Fibroblast of skin of right biceps (primary cell): ENCODE measurements around the gene APBB2.

Experiments
- DNase-seq: peaks from one replicate; pipeline ENCODE4 v3.0.0-alpha.2; 2013

Gene APBB2

GRCh38 chr4:41214136-41214824 lies at the start of gene APBB2:
TSS of gene APBB2 (minus strand) at chr4:41214542. CDS start at chr4:41033254, 181,288 bp downstream.
- peak; percentile 98 for DNase-seq

GRCh38 chr4:41262198-41262597 lies 47.9 kb upstream of the APBB2 start:
- DNase-seq, result no peak

- no peak for DNase-seq
Measured at GRCh38 chr4:41260116-41260733, 45.9 kb upstream of the APBB2 start.

GRCh38 chr4:41258783-41259182 lies 44.4 kb upstream of the APBB2 start:
- peak; percentile 77 for DNase-seq

GRCh38 chr4:41257906-41258305 lies 43.6 kb upstream of the APBB2 start:
- no peak for DNase-seq

- DNase-seq, result peak; percentile 68
Measured at GRCh38 chr4:41257257-41257901, 43.0 kb upstream of the APBB2 start.

- peak; percentile 95 for DNase-seq
Measured at GRCh38 chr4:41256740-41257256, 42.5 kb upstream of the APBB2 start, which contains the start of gene UCHL1. TSS of gene UCHL1 (plus strand) at chr4:41256928. CDS start at chr4:41256977, 49 bp downstream.

- peak; percentile 71 for DNase-seq
Measured at GRCh38 chr4:41256131-41256739, 41.9 kb upstream of the APBB2 start.

- no peak for DNase-seq
Measured at GRCh38 chr4:41245983-41246382, 31.6 kb upstream of the APBB2 start.

- no peak for DNase-seq
Measured at GRCh38 chr4:41241919-41242318, 27.6 kb upstream of the APBB2 start.

GRCh38 chr4:41236508-41236907 lies 22.2 kb upstream of the APBB2 start:
- no peak for DNase-seq

GRCh38 chr4:41236032-41236431 lies 21.7 kb upstream of the APBB2 start:
- DNase-seq, result no peak

GRCh38 chr4:41232856-41233255 lies 18.5 kb upstream of the APBB2 start:
- DNase-seq, result no peak

GRCh38 chr4:41232406-41232805 lies 18.1 kb upstream of the APBB2 start:
- no peak for DNase-seq

- DNase-seq, result no peak
Measured at GRCh38 chr4:41227902-41228301, 13.6 kb upstream of the APBB2 start.

- no peak for DNase-seq
Measured at GRCh38 chr4:41221850-41222645, 7.7 kb upstream of the APBB2 start.

GRCh38 chr4:41219421-41219950 lies 5.1 kb upstream of the APBB2 start:
- DNase-seq, result peak; percentile 28

- no peak for DNase-seq
Measured at GRCh38 chr4:41218703-41219102, 4.4 kb upstream of the APBB2 start.

- no peak for DNase-seq
Measured at GRCh38 chr4:41217374-41217773, 3.0 kb upstream of the APBB2 start.

- no peak for DNase-seq
Measured at GRCh38 chr4:41217020-41217333, 2.6 kb upstream of the APBB2 start.

GRCh38 chr4:41216294-41217019 lies 2.1 kb upstream of the APBB2 start:
- DNase-seq, result peak; percentile 83

GRCh38 chr4:41215969-41216293 lies 1.6 kb upstream of the APBB2 start:
- no peak for DNase-seq
